ENCODE data around the gene TMPRSS5. TPM values are rescaled to one million over a fixed set of nuclear protein-coding genes. Genes with fewer than 3 reads are reported as not detected.

The TMPRSS5 gene
- total RNA-seq, 2 donors from 2014 or later = 2.0 TPM; not detected in 1

DNA sequence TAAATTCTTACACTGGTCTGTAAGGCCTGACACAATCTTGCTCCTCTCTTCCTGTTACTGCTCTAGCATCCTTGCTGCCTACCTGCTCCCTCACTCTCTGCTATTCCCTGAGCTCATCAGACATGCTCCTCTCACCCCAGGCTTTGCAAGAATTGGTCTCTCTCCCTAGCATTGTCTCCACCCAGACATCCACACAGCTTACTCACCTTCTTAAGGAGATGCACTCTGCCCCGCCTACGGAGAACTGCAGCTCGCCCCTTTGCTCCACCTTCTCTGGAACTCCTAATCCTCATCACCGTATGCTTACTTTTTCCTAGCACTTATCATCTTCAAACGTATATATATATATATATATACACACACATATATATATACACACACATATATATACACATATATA, 23.3 kb upstream of the TMPRSS5 start:
- no peak for DNase-seq (ENCODE audit: low spot score)
- TF ChIP-seq, protein P1, sequence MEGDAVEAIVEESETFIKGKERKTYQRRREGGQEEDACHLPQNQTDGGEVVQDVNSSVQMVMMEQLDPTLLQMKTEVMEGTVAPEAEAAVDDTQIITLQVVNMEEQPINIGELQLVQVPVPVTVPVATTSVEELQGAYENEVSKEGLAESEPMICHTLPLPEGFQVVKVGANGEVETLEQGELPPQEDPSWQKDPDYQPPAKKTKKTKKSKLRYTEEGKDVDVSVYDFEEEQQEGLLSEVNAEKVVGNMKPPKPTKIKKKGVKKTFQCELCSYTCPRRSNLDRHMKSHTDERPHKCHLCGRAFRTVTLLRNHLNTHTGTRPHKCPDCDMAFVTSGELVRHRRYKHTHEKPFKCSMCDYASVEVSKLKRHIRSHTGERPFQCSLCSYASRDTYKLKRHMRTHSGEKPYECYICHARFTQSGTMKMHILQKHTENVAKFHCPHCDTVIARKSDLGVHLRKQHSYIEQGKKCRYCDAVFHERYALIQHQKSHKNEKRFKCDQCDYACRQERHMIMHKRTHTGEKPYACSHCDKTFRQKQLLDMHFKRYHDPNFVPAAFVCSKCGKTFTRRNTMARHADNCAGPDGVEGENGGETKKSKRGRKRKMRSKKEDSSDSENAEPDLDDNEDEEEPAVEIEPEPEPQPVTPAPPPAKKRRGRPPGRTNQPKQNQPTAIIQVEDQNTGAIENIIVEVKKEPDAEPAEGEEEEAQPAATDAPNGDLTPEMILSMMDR (IDR thresholded peaks at IDR 0.05) = no peak
- no peak for ATAC-seq (ENCODE audit: insufficient number of reproducible peaks, low FRiP score, low read depth)
- H3K9me3 ChIP-seq = no peaks in the 10 kb centered on the region
- H3K4me1 ChIP-seq (ENCODE audit: control insufficient read depth in 1 of 2, low read depth in 2 of 2) = peaks cover 0 to 17% of the 10 kb centered on the region in 2 donors
- H3K27me3 ChIP-seq (replicated peaks; ENCODE audit: insufficient read depth) = no peaks in the 10 kb centered on the region
- no peaks in the 10 kb centered on the region for H3K36me3 ChIP-seq
- no peak overlapping the region for H3K4me3 ChIP-seq
- no peak overlapping the region for H3K27ac ChIP-seq

- no peak overlapping the region for H3K4me3 ChIP-seq
- H3K4me1 ChIP-seq (ENCODE audit: control insufficient read depth in 1 of 2, low read depth in 2 of 2) = peaks cover 0 to 17% of the 10 kb centered on the region in 2 donors
- ATAC-seq (ENCODE audit: insufficient number of reproducible peaks, low FRiP score, low read depth) (no peak), DNase-seq (ENCODE audit: low spot score) (no peak)
- H3K9me3 ChIP-seq = no peaks in the 10 kb centered on the region
- TF ChIP-seq, protein P1 (IDR thresholded peaks at IDR 0.05) = no peak
- H3K27ac ChIP-seq = no peak overlapping the region
- no peaks in the 10 kb centered on the region for H3K27me3 ChIP-seq (replicated peaks; ENCODE audit: insufficient read depth)
- H3K36me3 ChIP-seq = no peaks in the 10 kb centered on the region
Measured at GRCh38 chr11:113728814-113729213, 22.7 kb upstream of the TMPRSS5 start.

- Histone ChIP-seq H3K27me3 (replicated peaks; ENCODE audit: insufficient read depth) (no peaks in the 10 kb centered on the region), H3K4me1 (ENCODE audit: control insufficient read depth in 1 of 2, low read depth in 2 of 2) (peaks cover 0 to 17% of the 10 kb centered on the region in 2 donors), H3K36me3 (no peaks in the 10 kb centered on the region), H3K27ac (no peak overlapping the region), H3K9me3 (no peaks in the 10 kb centered on the region), H3K4me3 (no peak overlapping the region)
- DNase-seq (ENCODE audit: low spot score) (no peak), ATAC-seq (ENCODE audit: insufficient number of reproducible peaks, low FRiP score, low read depth) (no peak)
- TF ChIP-seq, protein P1 (IDR thresholded peaks at IDR 0.05) = no peak
Measured at GRCh38 chr11:113725913-113726312, 19.8 kb upstream of the TMPRSS5 start.

- no peak overlapping the region for H3K4me3 ChIP-seq
- DNase-seq (ENCODE audit: low spot score) (no peak), ATAC-seq (ENCODE audit: insufficient number of reproducible peaks, low FRiP score, low read depth) (no peak)
- H3K4me1 ChIP-seq (ENCODE audit: control insufficient read depth in 1 of 2, low read depth in 2 of 2) = peaks cover 0 to 14% of the 10 kb centered on the region in 2 donors
- no peaks in the 10 kb centered on the region for H3K9me3 ChIP-seq
- H3K27ac ChIP-seq = no peak overlapping the region
- no peaks in the 10 kb centered on the region for H3K36me3 ChIP-seq
- TF ChIP-seq, protein P1 (IDR thresholded peaks at IDR 0.05) = no peak
- no peaks in the 10 kb centered on the region for H3K27me3 ChIP-seq (replicated peaks; ENCODE audit: insufficient read depth)
Measured at GRCh38 chr11:113725407-113725806, 19.3 kb upstream of the TMPRSS5 start.

DNA sequence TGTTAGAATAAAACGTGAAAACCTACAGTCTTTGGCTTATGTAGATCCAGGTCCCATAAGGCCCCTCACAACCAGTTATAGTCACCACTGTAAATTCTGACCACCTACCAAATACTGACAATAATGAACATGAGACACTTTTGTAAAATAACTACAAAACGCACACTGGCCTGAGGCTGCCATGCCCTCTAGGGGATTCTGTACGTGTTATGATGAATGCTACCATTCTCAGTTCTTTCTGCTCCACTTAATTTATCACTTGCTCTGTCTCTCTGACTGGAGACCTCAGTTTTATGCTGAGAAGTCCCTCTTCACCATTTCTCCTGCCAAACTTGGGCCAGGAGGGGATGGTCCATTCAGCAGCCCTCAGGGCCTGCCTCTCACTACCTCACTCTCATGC, 18.7 kb upstream of the TMPRSS5 start:
- Histone ChIP-seq H3K36me3 (no peaks in the 10 kb centered on the region), H3K27ac (no peak overlapping the region), H3K9me3 (no peaks in the 10 kb centered on the region), H3K4me3 (no peak overlapping the region), H3K27me3 (replicated peaks; ENCODE audit: insufficient read depth) (no peaks in the 10 kb centered on the region), H3K4me1 (ENCODE audit: control insufficient read depth in 1 of 2, low read depth in 2 of 2) (peaks cover 0 to 9% of the 10 kb centered on the region in 2 donors)
- TF ChIP-seq, protein P1 (IDR thresholded peaks at IDR 0.05) = no peak
- ATAC-seq (ENCODE audit: insufficient number of reproducible peaks, low FRiP score, low read depth) (no peak), DNase-seq (ENCODE audit: low spot score) (no peak)

Measured in thoracic aorta (tissue), 2 donors.